ENCODE results near the gene SLC36A4.

DNA sequence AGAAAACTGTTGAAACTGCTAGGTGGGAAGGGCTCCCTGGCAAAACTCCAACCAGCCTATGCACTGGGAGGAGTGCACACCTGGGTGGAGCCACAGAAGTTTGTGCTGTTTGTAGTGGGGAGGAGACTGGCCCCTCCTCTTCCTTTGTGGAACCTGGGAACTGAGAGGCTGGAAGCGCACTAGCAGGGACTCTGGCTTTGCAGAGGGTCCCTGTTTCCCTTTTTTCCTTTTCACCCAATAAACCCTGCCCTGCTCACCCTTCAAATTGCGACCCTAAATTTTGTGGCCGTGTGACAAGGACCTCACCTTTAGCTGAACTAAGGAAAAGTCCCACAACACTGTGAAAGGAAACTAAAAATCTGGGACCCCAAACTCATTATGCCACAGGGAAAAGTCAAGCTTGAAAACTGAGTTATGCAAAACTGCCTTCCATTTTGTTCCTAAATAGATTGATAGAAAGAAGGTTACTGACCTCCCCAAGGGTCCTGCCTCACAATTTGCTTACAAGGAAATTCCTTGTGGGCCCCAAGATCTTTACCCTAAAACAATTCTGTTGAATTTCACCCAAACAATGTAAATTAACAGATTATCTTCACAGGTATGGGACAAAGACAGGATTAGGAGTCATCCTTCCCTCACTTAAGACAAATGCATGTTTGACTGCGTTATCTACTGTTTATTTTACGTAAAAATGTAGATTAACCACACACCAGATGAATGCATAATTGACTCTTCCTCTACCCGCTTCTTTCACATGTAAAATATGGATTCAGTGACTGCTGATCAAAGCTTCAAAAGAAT lies 81.0 kb downstream of the SLC36A4 start:
- TF ChIP-seq CTCF (IDR thresholded peaks at IDR 0.05) (no peak), POLR2A (IDR thresholded peaks at IDR 0.05) (no peak)
